Stimulated activated CD8-positive, alpha-beta memory T cell treated with anti-CD3 and anti-CD28 coated beads, Interleukin-7, amount 100 ng/mL, for 4 hours (primary cell): ENCODE results near the gene PPFIA1.
"Not testable (repeated sequence)": the region's sequence is repeated elsewhere in the genome, so short reads cannot be mapped to it uniquely, and the experiment has no call there.

Experiments
- DNase-seq, 2 donors: peaks; one replicate each; pipeline ENCODE4 v3.0.0-alpha.2; 2020; ENCODE audit warnings: low read depth in 2 of 2

PPFIA1 gene

GRCh38 chr11:70251659-70252321, 18.7 kb upstream of the PPFIA1 start:
- DNase-seq, result no peak

GRCh38 chr11:70252844-70253243, 17.6 kb upstream of the PPFIA1 start:
- no peak for DNase-seq

GRCh38 chr11:70255477-70256116, 14.9 kb upstream of the PPFIA1 start:
- no peak for DNase-seq

- DNase-seq, result not testable (repeated sequence)
Measured at GRCh38 chr11:70259077-70259476, 11.4 kb upstream of the PPFIA1 start.

- no peak for DNase-seq
Measured at GRCh38 chr11:70262951-70263350, 7.5 kb upstream of the PPFIA1 start.

- no peak for DNase-seq
Measured at GRCh38 chr11:70263363-70263762, 7.1 kb upstream of the PPFIA1 start.

GRCh38 chr11:70265341-70265740, 5.1 kb upstream of the PPFIA1 start:
- DNase-seq, result no peak

- no peak for DNase-seq
Measured at GRCh38 chr11:70267405-70267950, 3.0 kb upstream of the PPFIA1 start.

- DNase-seq, result no peak
Measured at GRCh38 chr11:70268526-70268925, 2.0 kb upstream of the PPFIA1 start.

- peak in 1 of 2 donors; percentile 30 for DNase-seq
Measured at GRCh38 chr11:70270877-70271648, 573 bp downstream of the PPFIA1 start.

GRCh38 chr11:70271649-70271953, 1.1 kb downstream of the PPFIA1 start:
- no peak for DNase-seq

GRCh38 chr11:70272009-70272408, 1.5 kb downstream of the PPFIA1 start:
- DNase-seq, result no peak

GRCh38 chr11:70278994-70279393, 8.5 kb downstream of the PPFIA1 start:
- DNase-seq, result no peak

- no peak for DNase-seq
Measured at GRCh38 chr11:70281156-70281609, 10.7 kb downstream of the PPFIA1 start.

- DNase-seq, result no peak
Measured at GRCh38 chr11:70282012-70282411, 11.5 kb downstream of the PPFIA1 start.

- no peak for DNase-seq
Measured at GRCh38 chr11:70288721-70289120, 18.2 kb downstream of the PPFIA1 start.

- DNase-seq, result no peak
Measured at GRCh38 chr11:70289582-70289981, 19.1 kb downstream of the PPFIA1 start.

GRCh38 chr11:70290361-70291065, 20.0 kb downstream of the PPFIA1 start:
- DNase-seq, result no peak

GRCh38 chr11:70292166-70292565, 21.7 kb downstream of the PPFIA1 start:
- DNase-seq, result no peak

GRCh38 chr11:70292863-70293262, 22.4 kb downstream of the PPFIA1 start:
- no peak for DNase-seq

GRCh38 chr11:70295166-70295565, 24.7 kb downstream of the PPFIA1 start:
- DNase-seq, result not testable (repeated sequence)

- DNase-seq, result no peak
Measured at GRCh38 chr11:70296681-70297080, 26.2 kb downstream of the PPFIA1 start.
